ENCODE measurements around the gene PDE6A. TPM values are rescaled to one million over a fixed set of nuclear protein-coding genes. Genes with fewer than 3 reads are reported as not detected.
A peak's percentile ranks its signal among the peaks of the same experiment; 100 is the strongest.

PDE6A gene
- total RNA-seq, 1 experiment from 2014 or later: 2.6 TPM

- peak overlapping the region; percentile 64 for H3K4me3 Mint-ChIP-seq (ENCODE audit: unreplicated experiment)
- no peaks in the 10 kb centered on the region for H3K36me3 ChIP-seq (ENCODE audit: control insufficient read depth, insufficient read depth, low read length)
- H3K27ac Mint-ChIP-seq (ENCODE audit: unreplicated experiment): peak overlapping the region; percentile 90
- H3K36me3 Mint-ChIP-seq (ENCODE audit: insufficient read depth, unreplicated experiment): no peaks in the 10 kb centered on the region
- peaks cover 9% of the 10 kb centered on the region for H3K9me3 Mint-ChIP-seq (ENCODE audit: unreplicated experiment)
- DNase-seq: no peak
- no peak overlapping the region for H3K4me3 ChIP-seq (ENCODE audit: low read depth, low read length)
- no peaks in the 10 kb centered on the region for H3K27me3 ChIP-seq (replicated peaks; ENCODE audit: control insufficient read depth, insufficient read depth, low read length)
- no peak for TF ChIP-seq CTCF (IDR thresholded peaks at IDR 0.05; ENCODE audit: insufficient read depth in 1 of 2, low read depth in 1 of 2, low read length in 1 of 2, severe bottlenecking in 1 of 2, unreplicated experiment in 1 of 2)
- peaks cover 25% of the 10 kb centered on the region for H3K4me1 ChIP-seq
- no peaks in the 10 kb centered on the region for H3K27me3 Mint-ChIP-seq (ENCODE audit: insufficient read depth, unreplicated experiment)
- intact Hi-C loops (cut with micrococcal nuclease; ENCODE audit: unreplicated experiment): loop anchor here (1.0 kb wide), 2 partner anchors 55 to 73 kb away; partner anchors contain the start of gene SLC26A2
- CTCF ChIA-PET: no interaction called here
- peaks cover 21% of the 10 kb centered on the region for H3K4me1 Mint-ChIP-seq (ENCODE audit: low read depth, unreplicated experiment)
- TSS peak; percentile 83 for BruUV-seq (replicated peaks)
- no peaks in the 10 kb centered on the region for H3K9me3 ChIP-seq
- POLR2A ChIA-PET: interaction anchor here (1.0 kb wide), 1 partner anchor 73 kb away, joined by 6 read pairs; the partner anchor contains the start of gene SLC26A2
Measured at GRCh38 chr5:149886692-149887470, 57.7 kb downstream of the PDE6A start.

GRCh38 chr5:149886060-149886459, 58.5 kb downstream of the PDE6A start:
- H3K36me3 ChIP-seq (ENCODE audit: control insufficient read depth, insufficient read depth, low read length): no peaks in the 10 kb centered on the region
- intact Hi-C loops (cut with micrococcal nuclease; ENCODE audit: unreplicated experiment): no loop called here
- BruUV-seq (replicated peaks): no TSS peak
- H3K27ac Mint-ChIP-seq (ENCODE audit: unreplicated experiment): peak overlapping the region; percentile 90
- no peak for DNase-seq
- H3K9me3 Mint-ChIP-seq (ENCODE audit: unreplicated experiment): peaks cover 9% of the 10 kb centered on the region
- peaks cover 25% of the 10 kb centered on the region for H3K4me1 ChIP-seq
- H3K27me3 ChIP-seq (replicated peaks; ENCODE audit: control insufficient read depth, insufficient read depth, low read length): no peaks in the 10 kb centered on the region
- no peak overlapping the region for H3K4me3 ChIP-seq (ENCODE audit: low read depth, low read length)
- no peak for TF ChIP-seq CTCF (IDR thresholded peaks at IDR 0.05; ENCODE audit: insufficient read depth in 1 of 2, low read depth in 1 of 2, low read length in 1 of 2, severe bottlenecking in 1 of 2, unreplicated experiment in 1 of 2)
- POLR2A ChIA-PET: interaction anchor here (0.9 kb wide), 1 partner anchor 74 kb away, joined by 4 read pairs; the partner anchor contains the start of gene SLC26A2
- no peaks in the 10 kb centered on the region for H3K36me3 Mint-ChIP-seq (ENCODE audit: insufficient read depth, unreplicated experiment)
- no peak overlapping the region for H3K4me3 Mint-ChIP-seq (ENCODE audit: unreplicated experiment)
- H3K9me3 ChIP-seq: no peaks in the 10 kb centered on the region
- CTCF ChIA-PET: no interaction called here
- no peaks in the 10 kb centered on the region for H3K27me3 Mint-ChIP-seq (ENCODE audit: insufficient read depth, unreplicated experiment)
- peaks cover 21% of the 10 kb centered on the region for H3K4me1 Mint-ChIP-seq (ENCODE audit: low read depth, unreplicated experiment)

GRCh38 chr5:149885513-149885912, 59.1 kb downstream of the PDE6A start:
- Mint-ChIP-seq H3K4me3 (ENCODE audit: unreplicated experiment) (no peak overlapping the region), H3K36me3 (ENCODE audit: insufficient read depth, unreplicated experiment) (no peaks in the 10 kb centered on the region), H3K27me3 (ENCODE audit: insufficient read depth, unreplicated experiment) (no peaks in the 10 kb centered on the region), H3K4me1 (ENCODE audit: low read depth, unreplicated experiment) (peaks cover 21% of the 10 kb centered on the region), H3K9me3 (ENCODE audit: unreplicated experiment) (peaks cover 9% of the 10 kb centered on the region), H3K27ac (ENCODE audit: unreplicated experiment) (no peak overlapping the region)
- ChIA-PET CTCF (no interaction called here), POLR2A (interaction anchor here (0.9 kb wide), 1 partner anchor 75 kb away, joined by 4 read pairs; the partner anchor contains the start of gene SLC26A2)
- Histone ChIP-seq H3K4me1 (peaks cover 25% of the 10 kb centered on the region), H3K27me3 (replicated peaks; ENCODE audit: control insufficient read depth, insufficient read depth, low read length) (no peaks in the 10 kb centered on the region), H3K4me3 (ENCODE audit: low read depth, low read length) (no peak overlapping the region), H3K36me3 (ENCODE audit: control insufficient read depth, insufficient read depth, low read length) (no peaks in the 10 kb centered on the region), H3K9me3 (no peaks in the 10 kb centered on the region)
- DNase-seq: no peak
- no peak for TF ChIP-seq CTCF (IDR thresholded peaks at IDR 0.05; ENCODE audit: insufficient read depth in 1 of 2, low read depth in 1 of 2, low read length in 1 of 2, severe bottlenecking in 1 of 2, unreplicated experiment in 1 of 2)
- intact Hi-C loops (cut with micrococcal nuclease; ENCODE audit: unreplicated experiment): no loop called here
- no TSS peak for BruUV-seq (replicated peaks)
